AG04450 (cell line): ENCODE measurements around the gene GDF7. TPM values are rescaled to one million over a fixed set of nuclear protein-coding genes. Genes with fewer than 3 reads are reported as not detected.

Source experiments
- CTCF ChIA-PET: fragments of 300-600, 350-600 bp; formaldehyde crosslinking; extraction: SDS; loops from one replicate; lab custom pipeline; 2022; ENCODE audit warnings: antibody characterized with exemption, inconsistent platforms; lab: Charles Lee
- POLR2A ChIA-PET: fragments of 350-600 bp; formaldehyde crosslinking; extraction: SDS; loops from one replicate; lab custom pipeline; 2021; ENCODE audit warnings: antibody characterized with exemption, inconsistent platforms; lab: Yijun Ruan, JAX
- DNase-seq: peaks from one replicate; pipeline ENCODE4 v3.0.0-alpha.2; 2011; ENCODE audit warnings: low read depth, low spot score
- H3K27ac ChIP-seq: one replicate; pipeline ENCODE4 v1.5.1; 2012; ENCODE audit warnings: low read depth, low read length, control low read depth
- H3K27me3 ChIP-seq: one replicate; pipeline ENCODE4 v1.6.0; 2012; ENCODE audit warnings: low read length; ENCODE audit not compliant: control insufficient read depth, insufficient read depth
- H3K4me3 ChIP-seq: 2 replicates; pipeline ENCODE4 v1.5.1; 2011; ENCODE audit warnings: mild to moderate bottlenecking, low read depth, low read length, control low read depth
- H3K9me3 ChIP-seq: 2 replicates; pipeline ENCODE4 v1.5.1; 2012; ENCODE audit warnings: low read length; ENCODE audit not compliant: control insufficient read depth, insufficient read depth
- polyA plus RNA-seq: library from polyadenylated mRNA; depleted of rRNA; stranded (reverse); fragments of >200 nt; gene quantifications from 2 replicates; pipeline ENCODE4 v1.2.3, GENCODE V29; 2011
- TF ChIP-seq, protein P1 (sequence below): IDR thresholded peaks from 2 replicates; pipeline ENCODE4 v1.5.1; 2011; ENCODE audit warnings: low read depth, low read length, control low read depth, inconsistent platforms

GDF7 gene
- polyA plus RNA-seq, 1 experiment, result 0.01 TPM

GRCh38 chr2:20638014-20638413 is 28.9 kb upstream of the GDF7 start:
- Histone ChIP-seq H3K9me3 (no peaks in the 10 kb centered on the region; the same call in 1 of the 2 replicates), H3K27me3 (no peaks in the 10 kb centered on the region), H3K27ac (no peak overlapping the region), H3K4me3 (no peak overlapping the region)
- ChIA-PET CTCF (interaction anchor here (0.7 to 2.2 kb wide), 4 partner anchors 20 to 196 kb away, joined by 3 to 9 read pairs (median 7); partner anchors contain the start of gene RHOB), POLR2A (no interaction called here)
- no peak for DNase-seq
- TF ChIP-seq, protein P1, sequence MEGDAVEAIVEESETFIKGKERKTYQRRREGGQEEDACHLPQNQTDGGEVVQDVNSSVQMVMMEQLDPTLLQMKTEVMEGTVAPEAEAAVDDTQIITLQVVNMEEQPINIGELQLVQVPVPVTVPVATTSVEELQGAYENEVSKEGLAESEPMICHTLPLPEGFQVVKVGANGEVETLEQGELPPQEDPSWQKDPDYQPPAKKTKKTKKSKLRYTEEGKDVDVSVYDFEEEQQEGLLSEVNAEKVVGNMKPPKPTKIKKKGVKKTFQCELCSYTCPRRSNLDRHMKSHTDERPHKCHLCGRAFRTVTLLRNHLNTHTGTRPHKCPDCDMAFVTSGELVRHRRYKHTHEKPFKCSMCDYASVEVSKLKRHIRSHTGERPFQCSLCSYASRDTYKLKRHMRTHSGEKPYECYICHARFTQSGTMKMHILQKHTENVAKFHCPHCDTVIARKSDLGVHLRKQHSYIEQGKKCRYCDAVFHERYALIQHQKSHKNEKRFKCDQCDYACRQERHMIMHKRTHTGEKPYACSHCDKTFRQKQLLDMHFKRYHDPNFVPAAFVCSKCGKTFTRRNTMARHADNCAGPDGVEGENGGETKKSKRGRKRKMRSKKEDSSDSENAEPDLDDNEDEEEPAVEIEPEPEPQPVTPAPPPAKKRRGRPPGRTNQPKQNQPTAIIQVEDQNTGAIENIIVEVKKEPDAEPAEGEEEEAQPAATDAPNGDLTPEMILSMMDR, result no peak

DNA sequence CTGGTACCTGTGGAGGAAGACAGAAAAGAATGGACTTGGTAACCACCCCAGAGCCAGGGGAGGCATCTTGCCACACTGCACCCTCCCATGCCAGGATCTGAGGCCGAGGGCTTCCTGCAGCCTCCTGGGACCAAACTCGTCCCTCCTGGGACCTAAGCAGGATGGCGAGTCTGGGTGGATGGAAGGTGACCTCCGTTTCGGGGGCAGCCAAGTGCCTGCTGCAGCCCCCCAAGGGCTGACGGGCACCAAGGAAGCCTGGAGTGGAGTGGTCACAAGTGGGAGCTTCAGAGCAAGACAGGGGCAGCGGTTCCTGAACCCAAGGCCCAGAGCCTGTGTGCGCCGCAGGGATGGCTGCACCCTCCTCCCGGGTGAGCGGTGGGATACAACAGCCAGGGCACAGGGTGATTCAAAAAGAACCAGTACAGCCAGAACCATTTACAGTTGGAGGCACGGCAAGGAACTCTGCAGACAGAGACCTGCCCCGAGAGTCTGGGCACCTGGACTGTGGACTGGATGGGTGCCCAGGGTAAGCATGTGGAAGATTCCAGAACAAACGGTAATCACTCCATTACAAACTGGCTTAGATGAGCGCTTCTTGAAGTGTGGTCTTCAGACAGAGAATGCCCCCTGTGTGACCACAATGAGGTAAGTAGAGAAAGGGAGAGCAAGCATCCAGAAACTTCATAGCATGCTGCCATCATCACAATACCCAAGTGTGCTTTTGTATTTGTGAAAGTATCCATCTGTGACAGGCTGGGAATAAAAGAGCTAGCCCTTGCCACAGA is 28.1 kb upstream of the GDF7 start:
- Histone ChIP-seq H3K9me3 (no peaks in the 10 kb centered on the region), H3K27me3 (no peaks in the 10 kb centered on the region), H3K27ac (no peak overlapping the region), H3K4me3 (no peak overlapping the region)
- POLR2A ChIA-PET, result interaction anchor here (1.7 kb wide), 1 partner anchor 192 kb away, joined by 7 read pairs; the partner anchor contains the start of gene RHOB
- CTCF ChIA-PET, result interaction anchor here (0.7 to 2.0 kb wide), 4 partner anchors 192 to 228 kb away, joined by 3 to 7 read pairs (median 7); partner anchors contain the start of gene RHOB
- TF ChIP-seq, protein P1, result no peak
- no peak for DNase-seq

DNA sequence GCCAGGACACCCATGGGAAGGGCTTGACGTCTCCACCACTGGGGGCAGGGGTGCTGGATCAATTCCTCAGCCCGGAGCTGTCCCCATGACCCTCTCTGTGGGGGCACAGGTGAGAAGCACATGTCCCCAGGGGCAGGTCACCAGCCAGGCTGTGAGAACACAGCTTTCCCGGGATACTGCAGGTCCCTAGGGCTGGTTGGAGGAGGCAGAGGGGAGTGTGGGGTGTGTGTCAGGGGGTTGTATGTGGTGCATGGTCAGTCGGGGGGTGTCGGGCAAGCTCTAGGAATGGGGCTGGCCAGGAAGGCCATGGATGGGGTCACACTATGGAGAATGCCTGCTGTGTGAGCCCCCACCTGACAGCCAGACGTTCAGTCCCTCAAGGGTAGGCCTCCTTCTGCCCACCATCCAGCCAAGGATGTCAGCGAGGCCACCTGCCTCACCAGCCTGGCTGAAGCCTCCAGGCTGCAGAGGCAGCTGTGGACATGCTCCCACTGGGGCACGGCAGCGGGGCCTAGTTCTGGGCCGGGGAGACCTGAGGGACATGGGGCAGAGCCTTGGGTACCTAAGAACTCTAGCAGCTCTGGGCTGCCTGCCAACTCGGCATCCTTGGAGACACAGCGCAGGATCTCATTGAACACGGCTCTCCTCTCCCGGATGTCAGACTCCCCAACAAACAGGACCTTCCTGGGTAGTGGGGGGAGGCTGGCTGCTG is 26.4 kb upstream of the GDF7 start:
- POLR2A ChIA-PET, result interaction anchor here (1.7 kb wide), 1 partner anchor 194 kb away, joined by 7 read pairs; the partner anchor contains the start of gene RHOB
- no peak for DNase-seq
- CTCF ChIA-PET, result interaction anchor here (0.8 to 4.9 kb wide), 8 partner anchors 11 to 244 kb away, joined by 3 to 79 read pairs (median 15); partner anchors contain the start of gene HS1BP3
- Histone ChIP-seq H3K9me3 (no peaks in the 10 kb centered on the region), H3K27me3 (no peaks in the 10 kb centered on the region), H3K4me3 (no peak overlapping the region), H3K27ac (no peak overlapping the region)
- TF ChIP-seq, protein P1, result no peak

DNA sequence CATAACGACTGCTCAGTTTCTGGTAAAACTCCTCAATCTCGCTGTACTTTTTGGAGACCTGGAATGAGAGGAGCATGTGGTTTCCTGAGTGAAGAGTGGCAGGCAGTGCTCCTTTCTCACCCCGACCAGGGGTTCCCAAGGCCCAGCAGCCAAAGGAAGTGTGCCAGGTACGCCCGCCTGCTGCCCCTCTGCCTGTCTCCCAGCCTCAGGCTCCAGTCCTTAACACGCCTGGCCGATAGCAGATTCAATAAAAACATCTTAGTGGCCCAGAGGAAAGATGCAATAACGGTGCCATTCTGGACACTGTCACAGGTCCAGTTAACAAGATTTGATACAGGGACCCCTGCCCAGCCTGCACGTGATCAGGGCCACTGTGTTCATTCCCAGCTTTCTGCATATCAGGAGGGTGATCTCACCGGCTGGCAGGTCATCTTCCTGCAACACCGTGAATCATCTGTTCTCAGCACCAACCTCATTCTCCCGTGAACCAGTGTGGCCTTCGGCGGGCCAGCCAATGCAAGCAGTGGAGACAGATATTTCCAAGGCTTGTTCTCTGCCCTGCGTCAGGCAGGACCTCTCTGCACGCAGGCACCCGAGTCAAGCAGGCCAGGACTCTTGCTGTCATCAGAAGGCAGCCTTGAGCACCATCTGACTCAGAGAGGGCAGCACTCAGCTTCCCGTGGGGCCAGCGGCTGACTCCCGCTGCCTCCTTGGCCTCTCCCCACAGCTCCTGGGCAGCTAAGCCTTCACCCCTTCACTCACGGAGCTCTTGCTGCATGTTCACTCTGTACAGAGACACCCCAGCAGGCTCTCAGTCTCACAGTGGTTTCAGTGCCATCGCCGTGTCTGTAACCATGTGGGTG is 25.6 kb upstream of the GDF7 start:
- Histone ChIP-seq H3K27me3 (no peaks in the 10 kb centered on the region), H3K4me3 (no peak overlapping the region), H3K27ac (no peak overlapping the region), H3K9me3 (no peaks in the 10 kb centered on the region)
- DNase-seq, result no peak
- ChIA-PET CTCF (interaction anchor here (0.6 to 4.9 kb wide), 23 partner anchors 10 to 351 kb away, joined by 3 to 118 read pairs (median 11); partner anchors contain the start of genes HS1BP3 and RHOB), POLR2A (interaction anchor here (1.7 to 1.8 kb wide), 2 partner anchors 195 to 197 kb away, joined by 6 to 13 read pairs; partner anchors contain the start of gene RHOB)
- TF ChIP-seq, protein P1, result no peak
